H1 (cell line): ENCODE results near the gene PSMD12. TPM values are rescaled to one million over a fixed set of nuclear protein-coding genes. Genes with fewer than 3 reads are reported as not detected.

Source experiments
- ATF2 ChIP-seq: IDR thresholded peaks from 2 replicates; pipeline ENCODE4 v1.6.1; 2012; ENCODE audit warnings: low read length, inconsistent platforms
- SAP30 ChIP-seq: fragments of 300-600 bp; sonication (generic); IDR thresholded peaks from 2 replicates; pipeline ENCODE4 v1.7.1; 2012; ENCODE audit warnings: low read length, moderate library complexity, mild to moderate bottlenecking, inconsistent platforms; ENCODE audit not compliant: insufficient read depth, insufficient replicate concordance
- polyA plus RNA-seq, 7 experiments: library from polyadenylated mRNA; depleted of rRNA in 3 of 7; stranded (reverse) in 5 of 7; unstranded in 2 of 7; fragments of >200 nt in 5 of 7; fragments of 200-250 nt in 2 of 7; gene quantifications; 1 replicate in 5 of 7; 2 replicates in 1 of 7; 4 replicates in 1 of 7; pipeline versions ENCODE4 v1.2.1 to v1.2.3, GENCODE V29; 2011 to 2013; ENCODE audit warnings: missing spikeins in 2 of 7, mixed read lengths in 2 of 7
- total RNA-seq: library from RNA; stranded (reverse); fragmentation: NEBNext Ultra II Directional; extraction: Animal tissue kit (Norgen Biotek cat#: 25700); gene quantifications from 2 replicates; pipeline ENCODE4 v1.2.1, GENCODE V29; 2021

The PSMD12 gene
- total and polyA plus RNA-seq, 2 of the 8 experiments (the other 6 are each of a cell fraction or from before 2014, with no cell fraction given): 14.0 to 82.4 TPM

DNA sequence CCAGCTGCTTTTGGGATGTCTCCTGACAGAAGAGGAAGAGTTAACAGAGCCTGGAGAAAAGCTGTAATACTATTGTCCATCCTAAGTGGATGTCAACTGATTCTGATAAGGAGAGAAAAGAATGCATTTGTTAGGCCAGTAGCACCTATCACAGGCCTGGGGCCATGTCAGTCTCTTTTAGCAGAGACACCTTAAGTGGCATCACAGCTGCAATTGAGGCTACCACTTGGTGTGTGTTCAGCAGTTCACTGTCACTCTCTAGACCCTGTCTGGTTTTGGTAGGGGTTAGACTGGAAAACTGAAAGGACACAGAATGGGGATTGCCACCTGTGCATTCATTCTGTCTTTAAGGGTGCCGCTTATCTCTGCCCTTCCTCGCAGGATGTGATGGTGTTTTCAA, 42.0 kb downstream of the PSMD12 start (continued):
- TF ChIP-seq ATF2 (no peak), SAP30 (no peak)
